Measurements from ENCODE around the gene ZBTB2.

DNA sequence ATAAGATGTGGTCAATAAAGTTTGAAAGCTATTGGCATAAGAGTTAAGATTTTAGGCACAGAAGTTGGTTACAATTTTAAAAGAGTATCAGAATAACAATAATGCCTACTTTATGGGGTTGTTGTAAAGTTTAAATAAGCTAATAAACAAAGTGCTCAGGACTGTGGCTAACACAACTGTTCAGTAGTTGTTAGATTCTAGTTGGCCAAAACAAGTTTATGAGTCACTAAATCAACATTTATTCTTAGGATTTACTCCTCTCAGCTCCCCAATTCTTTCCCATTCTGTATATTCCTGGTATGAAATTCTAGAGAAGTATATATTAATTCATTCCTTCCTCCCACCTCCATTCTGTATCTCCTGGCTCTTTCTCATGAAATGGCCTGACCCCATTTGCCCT is 46.0 kb upstream of the ZBTB2 start:
- TF ChIP-seq, protein P1, sequence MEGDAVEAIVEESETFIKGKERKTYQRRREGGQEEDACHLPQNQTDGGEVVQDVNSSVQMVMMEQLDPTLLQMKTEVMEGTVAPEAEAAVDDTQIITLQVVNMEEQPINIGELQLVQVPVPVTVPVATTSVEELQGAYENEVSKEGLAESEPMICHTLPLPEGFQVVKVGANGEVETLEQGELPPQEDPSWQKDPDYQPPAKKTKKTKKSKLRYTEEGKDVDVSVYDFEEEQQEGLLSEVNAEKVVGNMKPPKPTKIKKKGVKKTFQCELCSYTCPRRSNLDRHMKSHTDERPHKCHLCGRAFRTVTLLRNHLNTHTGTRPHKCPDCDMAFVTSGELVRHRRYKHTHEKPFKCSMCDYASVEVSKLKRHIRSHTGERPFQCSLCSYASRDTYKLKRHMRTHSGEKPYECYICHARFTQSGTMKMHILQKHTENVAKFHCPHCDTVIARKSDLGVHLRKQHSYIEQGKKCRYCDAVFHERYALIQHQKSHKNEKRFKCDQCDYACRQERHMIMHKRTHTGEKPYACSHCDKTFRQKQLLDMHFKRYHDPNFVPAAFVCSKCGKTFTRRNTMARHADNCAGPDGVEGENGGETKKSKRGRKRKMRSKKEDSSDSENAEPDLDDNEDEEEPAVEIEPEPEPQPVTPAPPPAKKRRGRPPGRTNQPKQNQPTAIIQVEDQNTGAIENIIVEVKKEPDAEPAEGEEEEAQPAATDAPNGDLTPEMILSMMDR (IDR thresholded peaks at IDR 0.05; ENCODE audit: borderline replicate concordance, extremely low read depth, low read length, poor library complexity, severe bottlenecking) = no peak
- no peak for TF ChIP-seq EZH2 (IDR thresholded peaks at IDR 0.05; ENCODE audit: borderline replicate concordance, low read depth, low read length, severe bottlenecking)
